Rectal smooth muscle tissue (tissue), 1 donor: ENCODE data around the gene B3GALT6.

Experiments
- H3K27ac ChIP-seq: one replicate; pipeline ENCODE4 v1.7.0; 2013; ENCODE audit warnings: low read depth, low read length, inconsistent platforms
- H3K27me3 ChIP-seq: one replicate; pipeline ENCODE4 v1.7.0; 2013; ENCODE audit warnings: low read length; ENCODE audit not compliant: control insufficient read depth, insufficient read depth
- H3K36me3 ChIP-seq: one replicate; pipeline ENCODE4 v1.7.0; 2013; ENCODE audit warnings: low read length; ENCODE audit not compliant: control insufficient read depth, insufficient read depth
- H3K4me1 ChIP-seq: one replicate; pipeline ENCODE4 v1.7.0; 2013; ENCODE audit warnings: low read length; ENCODE audit not compliant: control insufficient read depth, insufficient read depth
- H3K4me3 ChIP-seq: one replicate; pipeline ENCODE4 v1.7.0; 2013; ENCODE audit warnings: low read length
- H3K9ac ChIP-seq: one replicate; pipeline ENCODE4 v1.7.0; 2013; ENCODE audit warnings: low read length

Gene B3GALT6

DNA sequence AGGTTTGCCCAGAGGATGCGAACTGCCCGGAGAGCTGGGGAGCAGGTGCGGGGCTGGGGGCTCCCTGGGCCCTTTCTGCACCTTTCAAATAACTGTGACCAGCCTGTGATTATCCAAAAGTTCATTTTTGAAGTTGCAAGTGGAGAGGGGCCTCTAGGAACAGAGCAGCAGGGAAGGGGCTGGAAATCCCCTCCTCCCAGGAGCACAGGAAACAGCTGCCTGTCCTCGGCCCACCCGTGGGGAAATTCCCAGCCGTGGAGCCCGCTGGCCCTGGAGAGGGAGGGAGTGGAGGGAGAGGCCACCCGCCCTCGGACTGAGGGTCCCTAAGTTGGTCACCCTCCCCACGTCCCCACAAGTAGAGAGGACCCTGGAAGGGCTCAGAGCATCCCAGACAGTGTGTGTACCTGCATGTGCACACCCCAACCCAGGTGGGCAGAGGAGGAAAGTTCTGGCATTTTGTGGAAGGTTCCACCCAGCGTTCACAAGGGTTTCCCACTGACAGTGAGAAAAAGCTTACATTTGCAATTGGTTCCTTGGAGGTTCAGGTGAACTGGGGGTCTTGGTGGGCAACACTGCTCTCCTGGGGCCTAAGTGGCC lies 16.9 kb upstream of the B3GALT6 start:
- H3K27me3 ChIP-seq: peaks cover 2% of the 10 kb centered on the region
- H3K9ac ChIP-seq: no peak overlapping the region
- H3K36me3 ChIP-seq: peaks cover 17% of the 10 kb centered on the region
- H3K4me1 ChIP-seq: no peaks in the 10 kb centered on the region
- H3K4me3 ChIP-seq: no peak overlapping the region
- H3K27ac ChIP-seq: no peak overlapping the region

DNA sequence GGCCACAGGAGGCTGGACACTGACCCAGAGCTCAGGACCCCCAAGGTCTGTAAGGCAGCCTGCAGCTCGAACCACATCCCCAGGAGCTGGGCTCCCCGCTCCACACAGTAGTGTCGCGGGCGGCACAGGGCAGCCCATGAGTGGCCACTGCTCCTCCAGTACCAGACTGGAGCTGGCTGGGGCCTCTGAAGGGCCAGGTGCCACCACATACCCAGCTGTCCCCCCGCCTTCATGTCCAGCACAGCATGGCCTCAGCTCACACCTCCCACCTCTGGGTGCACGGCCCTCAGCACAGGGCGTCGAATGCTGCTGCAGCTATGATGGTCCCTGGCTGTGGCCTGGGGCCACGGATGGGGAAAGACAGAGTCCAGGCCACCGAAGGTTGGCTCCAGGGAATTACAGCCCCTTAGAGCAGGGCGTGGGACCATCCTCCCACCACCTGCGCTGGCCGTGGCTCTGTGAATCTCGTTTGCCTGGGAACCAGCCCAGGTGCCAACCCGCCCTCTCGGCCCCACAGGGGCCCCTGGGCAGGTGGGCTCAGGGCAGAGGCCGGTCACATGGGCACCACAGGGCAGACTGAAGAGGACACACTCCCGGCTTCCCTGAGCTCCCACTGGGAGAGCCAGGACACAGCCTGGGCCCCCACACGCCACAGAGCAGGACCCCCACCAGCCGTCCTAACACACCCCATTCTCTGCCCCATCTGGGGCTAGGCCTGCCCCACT lies 16.0 kb upstream of the B3GALT6 start:
- H3K36me3 ChIP-seq: peaks cover 21% of the 10 kb centered on the region
- peaks cover 2% of the 10 kb centered on the region for H3K27me3 ChIP-seq
- no peak overlapping the region for H3K9ac ChIP-seq
- no peaks in the 10 kb centered on the region for H3K4me1 ChIP-seq
- H3K27ac ChIP-seq: no peak overlapping the region
- H3K4me3 ChIP-seq: no peak overlapping the region

DNA sequence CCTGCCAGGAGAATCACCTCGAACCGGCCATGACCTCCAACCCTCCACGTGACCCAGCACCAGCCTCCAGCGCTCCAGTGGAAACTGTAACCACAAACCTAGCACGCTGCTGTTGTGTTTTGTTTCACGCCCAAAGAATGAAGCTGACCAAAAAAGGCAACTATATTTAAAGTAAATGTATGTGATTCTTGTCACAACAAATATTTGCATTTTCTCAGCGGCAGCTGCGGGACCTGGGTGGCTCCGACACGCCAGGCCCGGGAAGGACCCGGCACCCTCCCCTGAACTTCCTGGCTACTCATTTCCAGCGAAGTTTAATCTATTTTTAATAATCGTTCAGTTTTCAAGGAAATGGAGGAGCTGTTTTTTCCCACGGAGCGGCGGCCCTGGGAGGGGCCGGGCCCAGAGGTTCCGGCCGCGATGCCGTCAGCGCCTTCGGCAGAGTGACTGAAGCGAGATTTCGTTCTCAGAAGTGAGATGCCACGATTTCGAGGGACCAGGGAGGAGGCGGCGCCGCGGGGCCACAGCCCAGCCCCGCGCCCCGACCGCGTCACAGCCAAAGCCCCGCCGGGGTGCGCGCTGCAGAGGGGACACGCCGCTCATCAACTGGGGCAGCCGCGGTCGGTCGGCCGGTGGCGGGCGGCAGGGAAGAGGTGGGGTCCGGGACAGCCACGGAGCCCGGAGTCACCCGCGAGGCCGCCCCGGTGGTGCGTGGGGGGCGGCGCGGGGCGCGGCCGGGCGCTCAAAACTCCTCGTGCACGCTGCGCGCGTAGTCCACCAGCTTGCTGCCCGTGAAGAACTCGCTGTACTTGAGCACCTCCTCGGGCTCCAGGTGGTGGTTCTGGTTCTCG lies 15.0 kb upstream of the B3GALT6 start:
- no peak overlapping the region for H3K27ac ChIP-seq
- H3K9ac ChIP-seq: no peak overlapping the region
- H3K36me3 ChIP-seq: peaks cover 23% of the 10 kb centered on the region
- H3K4me3 ChIP-seq: no peak overlapping the region
- H3K27me3 ChIP-seq: peaks cover 2% of the 10 kb centered on the region
- no peaks in the 10 kb centered on the region for H3K4me1 ChIP-seq

DNA sequence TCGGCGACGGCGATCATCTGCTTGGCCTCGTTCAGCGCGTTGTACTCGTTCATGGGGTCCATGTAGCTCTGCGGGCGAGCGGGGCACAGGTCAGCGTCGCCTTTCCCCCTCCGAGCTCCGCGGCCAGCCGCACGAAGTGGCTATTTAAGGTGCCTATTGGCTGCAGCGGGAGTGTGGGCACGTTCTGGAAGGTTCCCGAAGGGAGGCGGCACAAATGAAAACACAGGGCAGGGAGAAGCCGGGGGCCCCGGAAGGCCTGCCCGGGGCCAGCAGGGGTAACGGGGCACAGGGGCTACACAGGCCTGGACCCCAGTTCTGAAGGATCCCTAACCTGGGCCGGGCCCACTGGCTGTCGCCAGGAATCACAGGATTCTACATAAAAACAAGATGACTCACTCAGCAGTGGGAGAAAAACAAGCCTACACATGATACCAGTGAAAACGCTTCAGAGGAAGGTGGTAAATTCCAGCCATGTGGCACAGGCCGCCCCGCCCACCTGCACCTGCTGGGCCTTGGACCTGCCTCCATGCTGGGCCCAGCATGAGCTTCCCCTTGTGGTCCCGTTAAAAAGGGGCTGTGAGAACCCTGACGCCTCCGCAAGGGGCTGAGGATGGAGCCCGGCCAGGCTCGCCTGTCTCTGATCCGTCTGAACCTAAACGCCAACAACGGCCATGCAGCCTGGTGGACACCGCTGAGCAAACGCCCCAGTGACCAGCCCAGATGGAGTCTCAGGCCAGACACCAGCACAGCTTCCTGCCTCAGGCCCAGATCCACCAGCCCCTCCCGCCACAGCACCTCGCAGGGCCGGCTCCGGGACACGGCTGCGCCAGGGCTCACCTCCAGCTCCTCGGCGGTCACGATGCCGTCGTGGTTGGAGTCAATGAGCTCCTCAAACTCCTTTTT lies 14.2 kb upstream of the B3GALT6 start:
- peaks cover 29% of the 10 kb centered on the region for H3K36me3 ChIP-seq

DNA sequence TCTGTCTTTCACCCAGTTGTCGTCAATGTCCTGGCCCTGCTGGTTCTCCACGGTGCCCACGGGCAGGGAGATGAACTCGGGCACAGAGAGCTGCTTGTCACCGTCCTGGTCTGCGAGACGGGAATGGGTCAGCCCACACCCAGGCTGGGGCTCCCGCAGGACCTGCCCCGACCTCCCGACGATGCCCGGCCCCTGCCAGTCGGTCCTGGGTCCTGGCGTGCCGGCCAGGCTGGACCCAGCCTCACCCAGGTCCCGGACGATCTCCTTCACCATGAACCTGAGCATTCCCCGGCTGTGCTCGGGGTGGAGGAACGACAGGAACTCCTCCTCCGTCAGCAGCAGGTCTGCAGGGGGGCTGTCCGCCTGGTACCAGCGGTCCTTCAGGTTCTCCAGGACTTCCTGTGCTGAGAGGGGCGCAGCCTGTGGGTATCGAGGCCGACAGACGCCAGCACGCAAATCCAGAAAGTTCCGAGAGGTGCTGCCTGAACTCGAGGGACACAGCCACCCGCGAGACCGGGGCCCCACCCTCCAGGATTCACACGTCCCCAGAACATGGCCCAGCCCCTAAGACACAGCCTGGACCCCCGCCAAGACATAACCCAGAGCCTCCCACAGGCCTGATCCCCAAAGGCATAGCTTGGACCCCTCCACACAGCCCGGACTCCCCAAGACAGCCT lies 13.4 kb upstream of the B3GALT6 start:
- no peak overlapping the region for H3K4me3 ChIP-seq
- no peaks in the 10 kb centered on the region for H3K4me1 ChIP-seq
- no peaks in the 10 kb centered on the region for H3K27me3 ChIP-seq
- no peak overlapping the region for H3K9ac ChIP-seq
- peaks cover 33% of the 10 kb centered on the region for H3K36me3 ChIP-seq
- no peak overlapping the region for H3K27ac ChIP-seq

More for the DNA sequence above, 14.2 kb upstream of the B3GALT6 start:
- H3K9ac ChIP-seq: no peak overlapping the region
- H3K4me1 ChIP-seq: no peaks in the 10 kb centered on the region
- peaks cover 2% of the 10 kb centered on the region for H3K27me3 ChIP-seq
- H3K4me3 ChIP-seq: no peak overlapping the region
- H3K27ac ChIP-seq: no peak overlapping the region

DNA sequence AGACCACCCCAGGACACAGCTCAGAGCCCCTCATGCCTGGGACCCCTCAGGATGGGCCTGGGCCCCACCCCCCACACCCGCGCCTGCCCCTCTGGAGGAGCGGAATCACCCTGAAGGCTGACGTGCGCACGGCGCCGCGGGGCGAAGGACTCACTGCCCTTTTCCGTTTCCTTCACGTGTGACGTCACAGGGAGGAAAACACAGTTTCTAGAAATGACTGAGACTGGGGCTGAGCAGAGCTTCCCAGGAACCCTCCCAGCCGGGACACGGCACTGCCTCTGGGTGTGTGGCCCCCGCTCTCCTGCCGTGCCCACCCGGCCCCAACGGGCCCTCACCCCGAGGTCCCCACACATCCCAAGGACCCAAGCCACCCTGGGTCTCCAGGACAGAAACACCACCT lies 12.7 kb upstream of the B3GALT6 start:
- Histone ChIP-seq H3K27me3 (no peaks in the 10 kb centered on the region), H3K27ac (no peak overlapping the region), H3K4me3 (no peak overlapping the region), H3K9ac (no peak overlapping the region), H3K36me3 (peaks cover 33% of the 10 kb centered on the region), H3K4me1 (no peaks in the 10 kb centered on the region)

DNA sequence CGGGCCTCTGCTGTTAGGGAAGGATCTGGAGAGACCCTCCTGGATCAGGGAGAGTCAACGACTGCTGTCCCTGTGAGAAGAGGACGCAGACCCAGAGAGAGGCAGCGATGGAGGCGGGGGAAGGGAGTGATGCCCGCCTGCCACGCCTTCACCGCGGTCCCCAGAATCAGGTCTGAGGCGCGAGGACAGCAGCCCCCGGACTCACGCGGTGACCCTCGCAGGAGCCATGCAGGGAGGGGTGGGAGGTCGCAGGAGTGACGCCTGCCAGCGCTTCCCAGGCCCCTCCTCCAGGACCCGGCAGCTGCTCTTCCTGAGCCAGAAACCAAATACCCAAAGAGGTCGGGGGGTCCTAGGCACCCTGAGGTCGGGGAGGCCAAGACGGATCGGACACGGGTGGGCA lies 11.8 kb upstream of the B3GALT6 start:
- no peaks in the 10 kb centered on the region for H3K4me1 ChIP-seq
- no peaks in the 10 kb centered on the region for H3K27me3 ChIP-seq
- no peak overlapping the region for H3K27ac ChIP-seq
- H3K36me3 ChIP-seq: peaks cover 39% of the 10 kb centered on the region
- no peak overlapping the region for H3K4me3 ChIP-seq
- H3K9ac ChIP-seq: no peak overlapping the region

DNA sequence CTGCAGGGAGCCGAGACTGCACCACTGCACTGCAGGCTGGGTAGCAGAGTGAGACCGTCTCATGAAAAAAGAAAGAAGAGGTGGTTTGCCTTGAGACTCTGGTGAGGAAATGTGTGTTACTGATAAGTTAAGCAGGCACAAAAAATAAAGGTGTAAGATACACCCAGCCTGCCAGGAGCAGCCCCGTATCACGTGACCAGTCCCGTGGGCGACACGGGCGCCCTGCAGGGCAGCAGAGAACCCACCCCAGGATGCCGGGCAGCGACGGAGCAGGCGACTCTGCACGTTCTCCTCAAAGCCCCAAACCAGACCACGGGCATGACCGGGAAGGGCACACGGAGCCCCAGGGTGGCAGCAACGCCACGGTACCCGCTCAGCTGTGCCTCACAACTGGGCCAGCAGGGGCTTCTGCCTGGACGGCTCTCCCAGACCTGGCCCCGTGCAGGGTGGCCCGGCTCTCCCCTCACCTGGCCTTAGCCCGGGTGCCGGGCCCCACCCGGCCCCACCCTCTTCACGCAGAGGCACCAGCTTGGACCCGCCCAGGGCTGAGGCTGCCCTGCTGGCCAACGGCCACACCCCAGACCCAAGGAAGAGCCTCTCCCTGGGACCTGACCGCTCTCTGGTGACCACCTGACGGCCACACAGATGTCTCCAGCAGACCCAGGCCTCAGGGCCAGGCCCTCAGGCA lies 10.0 kb upstream of the B3GALT6 start:
- Histone ChIP-seq H3K36me3 (peaks cover 33% of the 10 kb centered on the region), H3K27ac (no peak overlapping the region), H3K4me3 (no peak overlapping the region), H3K27me3 (no peaks in the 10 kb centered on the region), H3K9ac (no peak overlapping the region), H3K4me1 (no peaks in the 10 kb centered on the region)

DNA sequence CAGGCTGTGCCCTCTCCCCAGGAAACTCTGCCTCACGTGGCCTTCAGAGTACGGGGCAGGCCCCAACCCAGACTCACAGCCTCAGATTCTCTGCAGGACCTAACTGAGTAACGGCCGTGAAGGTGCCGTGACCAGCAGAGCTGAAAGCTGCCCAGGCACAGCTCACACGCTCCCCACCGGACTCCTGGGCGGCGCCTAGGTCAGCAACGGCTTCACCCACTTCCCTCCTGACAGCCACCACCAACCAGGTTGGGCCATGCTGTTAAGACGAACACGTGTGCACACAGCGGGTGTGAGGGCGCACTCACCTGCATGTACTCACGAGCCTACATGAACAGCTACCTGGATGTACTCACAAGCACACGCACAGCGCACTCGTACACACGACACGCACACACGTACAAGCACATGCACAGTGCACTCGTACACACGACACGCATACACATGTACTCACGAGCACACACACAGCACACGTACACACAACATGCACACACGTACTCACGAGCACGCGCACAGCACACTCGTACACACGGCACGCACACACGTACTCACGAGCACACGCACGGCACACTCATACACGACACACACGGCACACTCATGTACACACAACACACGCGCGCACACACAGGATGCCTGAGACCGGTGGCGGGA lies 9.3 kb upstream of the B3GALT6 start:
- Histone ChIP-seq H3K36me3 (peaks cover 36% of the 10 kb centered on the region), H3K9ac (no peak overlapping the region), H3K27me3 (no peaks in the 10 kb centered on the region)

DNA sequence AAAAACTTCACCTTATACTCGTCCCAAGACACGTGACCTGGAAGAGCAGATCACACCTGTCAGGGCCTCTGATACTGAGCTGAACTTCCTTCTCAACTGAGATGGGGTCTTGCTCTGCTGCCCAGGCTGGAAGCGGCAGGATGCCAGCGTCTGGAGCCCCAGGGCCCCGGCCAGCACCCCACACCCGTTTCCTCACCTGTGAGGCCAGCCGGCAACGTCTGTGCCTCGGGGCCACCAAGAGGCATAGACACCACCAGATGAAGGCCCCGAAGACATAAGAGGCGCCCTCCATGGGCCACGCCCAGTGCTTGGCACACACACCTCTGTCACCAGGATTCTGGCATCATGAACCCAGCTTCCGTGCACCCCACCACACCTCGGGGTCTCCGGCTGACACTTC lies 8.7 kb upstream of the B3GALT6 start:
- Histone ChIP-seq H3K4me1 (no peaks in the 10 kb centered on the region), H3K36me3 (peaks cover 41% of the 10 kb centered on the region), H3K9ac (no peak overlapping the region), H3K4me3 (no peak overlapping the region), H3K27me3 (no peaks in the 10 kb centered on the region), H3K27ac (no peak overlapping the region)

More for the DNA sequence above, 9.3 kb upstream of the B3GALT6 start:
- H3K27ac ChIP-seq: no peak overlapping the region
- H3K4me3 ChIP-seq: no peak overlapping the region
- H3K4me1 ChIP-seq: no peaks in the 10 kb centered on the region

DNA sequence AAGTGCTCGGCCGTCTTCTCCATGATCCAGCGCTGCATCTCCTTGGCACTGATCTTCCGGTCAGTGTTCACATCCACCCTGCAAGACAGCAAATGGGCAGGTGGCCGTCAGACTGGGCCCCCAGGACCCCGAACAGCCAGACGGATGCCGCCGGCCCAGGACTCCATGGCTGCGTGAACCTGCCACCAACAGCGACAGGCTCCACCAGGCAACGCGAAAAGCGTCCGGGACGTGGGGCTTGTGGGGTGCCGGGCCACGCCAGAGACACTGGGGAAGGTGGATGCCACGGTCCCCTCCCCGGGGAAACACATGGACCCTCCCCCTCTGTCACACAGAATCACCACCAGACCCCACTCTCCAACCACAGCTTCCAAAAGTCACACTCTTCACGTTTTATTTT lies 8.1 kb upstream of the B3GALT6 start:
- Histone ChIP-seq H3K9ac (no peak overlapping the region), H3K4me1 (no peaks in the 10 kb centered on the region), H3K36me3 (peaks cover 40% of the 10 kb centered on the region), H3K4me3 (no peak overlapping the region), H3K27me3 (no peaks in the 10 kb centered on the region), H3K27ac (no peak overlapping the region)
